HS-5 (cell line): ENCODE data around the gene RNFT2.

Experiments
- DNase-seq: peaks from one replicate; pipeline ENCODE4 v3.0.0-alpha.2; 2012; ENCODE audit warnings: low read depth

The RNFT2 gene

GRCh38 chr12:116879509-116880212 is 141.5 kb downstream of the RNFT2 start:
- no peak for DNase-seq

DNA sequence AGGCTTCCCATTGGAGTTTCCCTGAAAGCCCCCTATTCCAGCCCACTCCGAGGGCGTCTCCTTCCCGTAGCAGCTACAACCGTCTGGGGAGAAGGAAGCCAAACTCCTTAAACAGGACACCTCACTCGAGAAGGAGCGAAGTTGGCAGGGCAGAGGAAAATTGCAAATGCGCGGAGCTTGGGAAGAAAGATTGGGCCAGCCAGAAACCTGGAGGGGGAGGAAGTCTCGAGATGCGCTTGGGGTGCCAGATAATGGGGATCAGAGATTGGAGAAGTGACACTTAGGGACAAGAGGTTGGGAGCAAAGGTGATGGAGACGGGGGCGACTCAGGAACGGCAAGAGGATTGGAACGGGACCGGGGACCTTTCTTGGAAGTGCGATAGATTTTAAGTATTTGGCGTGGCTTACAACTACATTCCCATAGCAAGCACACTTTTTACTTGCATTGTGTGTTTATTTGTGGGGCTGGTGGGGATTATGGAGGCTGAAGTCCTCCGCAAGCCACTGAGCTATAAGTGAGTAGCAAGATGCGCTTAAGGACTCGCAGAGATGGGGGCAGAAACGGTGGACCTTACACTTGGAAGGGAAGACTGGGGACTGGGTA is 142.2 kb downstream of the RNFT2 start:
- DNase-seq: no peak

- no peak for DNase-seq
These were observed 142.8 kb downstream of the RNFT2 start for GRCh38 chr12:116880817-116881324.

DNA sequence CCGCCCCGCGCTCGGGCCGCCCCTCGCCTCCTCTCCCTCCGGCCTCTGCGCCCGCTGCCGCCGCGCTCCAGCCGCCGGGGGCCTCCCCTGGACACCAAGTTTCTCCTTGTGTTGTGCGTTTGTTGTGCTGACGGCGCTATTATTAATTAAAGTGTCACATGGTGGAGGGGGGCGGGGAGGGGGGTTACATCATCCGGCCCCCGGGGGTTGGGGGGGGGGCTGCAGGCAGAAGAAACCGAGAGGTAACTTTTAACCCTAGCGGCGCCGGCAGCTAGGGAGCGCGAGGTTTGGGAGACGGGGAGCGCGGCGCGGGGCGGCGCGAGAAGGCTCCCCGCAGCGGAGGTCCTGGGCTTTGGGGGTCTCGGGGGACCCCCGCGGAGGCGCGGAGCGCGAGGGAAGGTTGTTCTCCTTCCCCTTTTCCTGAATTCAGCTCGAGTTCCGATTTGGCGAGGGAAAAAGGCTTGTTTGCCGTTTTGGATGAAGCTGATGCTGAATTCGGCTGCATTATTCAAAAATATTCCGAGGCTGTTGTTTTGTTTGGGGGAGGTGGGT is 143.3 kb downstream of the RNFT2 start, which contains the start of gene HRK:
Gene HRK (minus strand): TSS at position 117 of the 552 bp plus-strand sequence. CDS start 134 bp downstream, outside the sequence.
- DNase-seq: no peak

GRCh38 chr12:116881877-116882507 is 143.9 kb downstream of the RNFT2 start:
- no peak for DNase-seq

- no peak for DNase-seq
These were observed 144.6 kb downstream of the RNFT2 start for GRCh38 chr12:116882742-116883141.

DNA sequence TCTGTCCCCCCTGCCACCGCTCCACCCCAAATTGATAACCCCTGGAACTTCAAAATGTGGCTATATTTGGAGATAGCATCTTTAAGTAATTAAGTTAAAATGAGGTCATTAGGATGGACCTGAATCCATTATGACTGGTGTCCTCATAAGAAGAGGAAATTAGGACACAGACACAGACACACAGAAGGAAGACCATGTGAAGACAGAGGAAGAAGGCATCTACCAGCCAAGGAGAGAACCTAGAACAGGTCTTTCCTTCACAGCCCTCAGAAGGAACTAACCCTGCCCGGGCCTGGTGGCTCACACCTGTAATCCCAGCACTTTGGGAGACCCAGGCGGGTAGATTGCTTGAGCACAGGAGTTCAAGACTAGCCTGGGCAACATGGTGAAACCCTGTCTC is 146.8 kb downstream of the RNFT2 start:
- no peak for DNase-seq

DNA sequence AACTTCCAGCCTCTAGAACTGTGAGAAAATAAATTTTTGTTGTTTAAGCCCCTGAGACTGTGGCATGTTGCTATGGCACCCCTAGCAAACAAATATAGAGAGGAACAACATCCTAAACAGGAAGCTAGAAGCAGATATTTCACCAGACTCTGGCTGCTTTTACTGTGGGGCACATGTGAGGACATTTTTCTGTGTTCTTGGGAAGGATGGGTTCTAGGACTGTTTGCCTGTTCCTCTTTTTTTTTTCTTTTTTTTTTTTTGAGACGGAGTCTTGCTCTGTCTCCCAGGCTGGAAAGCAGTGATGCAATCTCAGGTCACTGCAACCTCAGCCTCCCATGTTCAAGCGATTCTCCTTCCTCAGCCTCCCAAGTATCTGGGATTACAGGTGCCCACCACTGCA is 147.4 kb downstream of the RNFT2 start:
- DNase-seq: no peak

DNA sequence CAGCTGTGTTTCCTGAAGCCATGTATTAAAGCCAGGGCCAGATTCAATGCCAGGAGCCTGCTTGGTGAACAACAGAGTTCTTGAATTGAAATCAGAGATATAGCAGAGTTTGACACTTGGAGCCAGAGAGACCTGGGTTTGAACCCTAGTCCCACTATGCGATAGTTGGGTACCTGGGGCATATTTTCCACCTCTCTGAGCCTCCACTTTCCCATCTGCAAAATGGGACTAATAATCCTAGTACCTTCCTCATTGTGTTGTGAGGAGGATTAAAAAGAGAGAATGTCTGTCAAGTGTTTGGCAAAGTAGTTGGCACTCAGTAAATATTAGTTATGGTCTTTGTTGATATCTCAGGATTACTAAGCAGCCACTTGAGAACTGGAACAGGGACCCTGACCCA is 149.1 kb downstream of the RNFT2 start:
- DNase-seq: no peak

DNA sequence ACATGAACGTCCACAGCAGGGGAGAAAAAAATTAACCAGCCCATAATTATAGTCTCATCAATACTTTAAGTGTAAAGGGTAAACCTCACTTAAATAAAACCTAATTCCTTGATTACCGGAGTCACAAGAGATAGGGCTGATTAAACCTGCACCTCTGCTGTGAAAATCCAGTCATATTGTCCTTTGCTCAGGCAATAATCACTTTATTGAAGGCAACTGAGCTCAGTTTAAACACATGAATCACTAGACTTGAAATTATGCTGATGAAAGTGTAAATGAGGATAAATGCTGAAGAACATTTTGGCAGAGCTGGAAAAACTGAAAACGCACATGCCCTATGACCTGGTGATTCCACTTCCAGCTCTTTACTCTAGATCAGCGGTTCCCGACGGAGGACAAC is 149.8 kb downstream of the RNFT2 start:
- no peak for DNase-seq

DNA sequence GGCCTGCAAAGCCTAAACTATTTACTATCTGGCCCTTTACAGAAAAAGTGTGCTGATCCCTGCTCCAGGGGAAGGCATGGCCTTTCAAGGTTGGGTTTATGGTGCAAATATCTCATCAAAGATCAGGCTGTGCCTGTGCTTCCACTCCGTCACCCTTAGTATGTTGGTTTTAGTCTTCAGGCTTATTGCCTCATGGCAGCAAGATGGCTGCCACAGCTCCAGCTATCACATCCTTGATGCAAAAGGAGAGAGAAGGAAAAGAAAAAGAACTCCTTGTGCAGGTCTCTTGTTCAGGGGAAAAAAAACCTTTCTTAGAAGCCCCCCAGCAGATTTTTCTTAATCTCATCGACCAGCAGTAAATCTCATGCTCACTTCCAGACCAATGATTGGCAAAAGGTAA is 152.2 kb downstream of the RNFT2 start:
- no peak for DNase-seq

DNA sequence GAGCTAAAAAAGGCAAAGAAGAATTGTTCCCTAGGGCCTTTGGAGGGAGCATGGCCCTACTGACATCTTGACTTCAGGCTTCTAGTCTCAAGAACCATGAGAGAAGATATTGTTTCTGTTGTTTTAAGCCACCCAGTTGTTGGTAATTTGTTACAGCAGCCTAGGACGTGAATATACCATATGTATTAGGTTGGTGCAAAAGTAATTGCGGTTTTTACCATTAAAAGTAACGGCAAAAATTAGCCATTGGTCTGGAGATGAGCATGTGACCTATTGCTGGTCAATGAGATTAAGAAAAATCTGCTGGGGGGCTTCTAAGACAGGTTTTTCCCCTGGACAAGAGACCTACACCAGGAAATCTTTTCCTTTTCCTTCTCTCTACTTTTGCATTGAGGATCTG is 152.9 kb downstream of the RNFT2 start:
- DNase-seq: no peak

DNA sequence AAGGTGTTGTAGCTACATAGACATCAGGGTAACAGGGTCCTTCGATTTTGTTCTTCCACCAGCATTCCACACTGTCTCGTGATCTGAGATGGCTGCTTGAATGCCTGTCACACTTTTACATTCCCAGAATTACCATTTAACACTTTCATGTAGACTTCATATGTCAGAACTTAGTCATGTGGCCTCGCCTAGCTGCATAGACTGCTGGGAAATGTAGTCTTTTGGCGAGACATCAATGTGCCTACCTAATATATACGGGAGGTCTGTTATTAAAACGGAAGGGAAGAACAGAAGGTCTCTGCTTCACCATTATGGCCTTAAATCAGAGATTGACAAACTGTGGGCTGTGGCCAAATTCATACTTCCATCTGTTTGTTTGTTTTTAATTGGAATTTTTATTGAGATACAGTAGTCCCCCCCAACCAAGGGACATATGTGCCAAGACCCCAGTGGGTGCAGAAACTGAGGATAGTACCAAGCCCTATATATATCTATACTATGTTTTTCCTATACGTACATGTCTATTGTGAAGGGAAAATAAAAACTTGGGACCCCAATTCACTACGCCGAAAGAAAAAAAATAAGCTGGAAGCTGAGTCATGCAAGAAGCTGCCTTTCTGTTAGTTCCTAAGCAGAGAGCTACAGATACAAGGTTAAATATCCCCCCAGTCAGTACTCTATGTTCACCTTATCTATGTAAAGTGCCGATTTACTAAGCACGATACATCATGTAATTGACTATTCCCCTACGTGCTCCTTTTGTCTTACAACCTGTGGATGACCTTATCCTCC is 154.4 kb downstream of the RNFT2 start:
- DNase-seq: no peak

DNA sequence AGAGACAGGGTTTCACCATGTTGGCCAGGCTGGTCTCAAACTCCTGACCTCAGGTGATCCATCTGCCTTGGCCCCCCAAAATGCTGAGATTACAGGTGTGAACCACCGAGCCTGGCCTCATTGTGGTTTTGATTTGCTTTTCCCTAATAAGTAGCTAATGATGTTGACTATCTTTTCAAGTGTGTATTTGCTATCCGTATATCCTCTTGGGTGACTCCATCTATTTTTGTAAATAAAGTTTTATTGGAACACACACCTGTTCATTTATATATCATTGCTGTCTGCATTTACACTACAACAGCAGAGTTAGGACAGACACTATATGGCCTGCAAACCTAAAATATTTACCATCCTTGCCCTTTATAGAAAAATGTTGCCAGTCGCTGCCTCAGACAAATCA is 156.8 kb downstream of the RNFT2 start:
- DNase-seq: no peak

DNA sequence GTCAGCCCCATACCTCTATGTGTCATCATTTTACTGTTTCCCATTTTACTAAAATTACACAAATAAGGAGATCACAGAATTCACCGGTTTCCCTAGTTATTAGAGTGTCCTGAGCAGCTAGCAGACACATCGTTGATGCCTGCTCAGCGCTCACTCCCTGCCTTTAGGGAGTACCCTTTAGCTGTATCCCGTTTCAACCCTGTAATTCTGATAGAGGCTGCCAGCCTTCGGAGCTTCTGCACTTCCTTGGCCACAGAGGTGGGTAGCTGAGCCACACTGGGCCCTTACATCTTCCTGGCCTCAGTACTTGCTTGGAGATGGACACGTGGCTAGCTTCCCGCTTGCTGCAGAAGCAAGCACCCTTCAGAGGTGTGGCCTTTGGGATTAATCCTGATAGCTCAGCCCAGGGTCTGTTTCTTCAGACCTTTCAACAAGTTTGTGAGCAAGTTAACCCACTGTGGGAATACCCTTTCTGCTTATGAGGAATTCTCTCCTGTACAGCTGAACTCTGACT is 158.4 kb downstream of the RNFT2 start:
- DNase-seq: no peak

- DNase-seq: no peak
These were observed 159.4 kb downstream of the RNFT2 start for GRCh38 chr12:116897476-116897875.

GRCh38 chr12:116898669-116899068 is 160.6 kb downstream of the RNFT2 start:
- no peak for DNase-seq

- DNase-seq: no peak
These were observed 163.5 kb downstream of the RNFT2 start for GRCh38 chr12:116901612-116902011.
